SK-N-SH (cell line): ENCODE measurements around the gene ARPC3.

ENCODE experiments used
- CTCF ChIP-seq: fragments of 200-600 bp; sonication (generic); IDR thresholded peaks from 2 replicates; pipeline ENCODE4 v1.6.1; 2017; ENCODE audit warnings: antibody characterized with exemption, mild to moderate bottlenecking, moderate library complexity
- ELF1 ChIP-seq: IDR thresholded peaks from 2 replicates; pipeline ENCODE4 v1.4.0; 2012
- FOXM1 ChIP-seq: IDR thresholded peaks from 2 replicates; pipeline ENCODE4 v1.4.0; 2012; ENCODE audit warnings: low read depth, mild to moderate bottlenecking
- JUND ChIP-seq: IDR thresholded peaks from 2 replicates; pipeline ENCODE4 v1.4.0; 2012
- MEF2A ChIP-seq: IDR thresholded peaks from 2 replicates; pipeline ENCODE4 v1.4.0; 2012; ENCODE audit warnings: low read depth, borderline replicate concordance
- NFIC ChIP-seq: IDR thresholded peaks from 2 replicates; pipeline ENCODE4 v1.4.0; 2012; ENCODE audit warnings: borderline replicate concordance
- PBX3 ChIP-seq: IDR thresholded peaks from 2 replicates; pipeline ENCODE4; 2012
- RAD21 ChIP-seq: IDR thresholded peaks from 2 replicates; pipeline ENCODE4 v1.6.1; 2012; ENCODE audit warnings: mild to moderate bottlenecking, low read length
- SIN3A ChIP-seq: IDR thresholded peaks from 2 replicates; pipeline ENCODE4 v1.6.1; 2012; ENCODE audit warnings: low read depth, mild to moderate bottlenecking, low read length, moderate library complexity, borderline replicate concordance
- TEAD4 ChIP-seq: IDR thresholded peaks from 2 replicates; pipeline ENCODE4 v1.4.0; 2012; ENCODE audit warnings: mild to moderate bottlenecking, borderline replicate concordance; ENCODE audit not compliant: insufficient read depth
- YY1 ChIP-seq: IDR thresholded peaks from 2 replicates; pipeline ENCODE4 v1.4.0; 2012; ENCODE audit warnings: low read depth, mild to moderate bottlenecking

GRCh38 chr12:110421159-110421661 is 28.9 kb downstream of the ARPC3 start:
- TF ChIP-seq RAD21, result no peak
- no peak for TF ChIP-seq ELF1
- TF ChIP-seq SIN3A, result no peak
- no peak for TF ChIP-seq PBX3
- no peak for TF ChIP-seq CTCF
- TF ChIP-seq YY1, result no peak
- TF ChIP-seq MEF2A, result no peak
- no peak for TF ChIP-seq JUND
- TF ChIP-seq TEAD4, result no peak
- no peak for TF ChIP-seq NFIC
- TF ChIP-seq FOXM1, result no peak
